Aorta (tissue), 5 donors: ENCODE results near the gene TSPAN16. TPM values are rescaled to one million over a fixed set of nuclear protein-coding genes. Genes with fewer than 3 reads are reported as not detected.

Source experiments
- ATAC-seq: fragments of 200-7000 bp; cut with Tn5 transposase; one replicate; pipeline ENCODE4 v1.9.1; 2022; ENCODE audit warnings: moderate library complexity; ENCODE audit not compliant: low FRiP score
- DNase-seq, 2 donors: peaks; one replicate each; pipeline ENCODE4 v3.0.0-alpha.2; 2020
- H3K27ac ChIP-seq, 2 donors: one replicate each; pipeline ENCODE4 v1.5.1; 2013; ENCODE audit warnings: low read length in 2 of 2, mild to moderate bottlenecking in 2 of 2, moderate library complexity in 2 of 2, control low read depth in 1 of 2, inconsistent platforms in 1 of 2, low read depth in 1 of 2
- H3K27me3 ChIP-seq, 2 donors: one replicate each; pipeline ENCODE4 v1.6.1; 2013; ENCODE audit warnings: control low read depth in 1 of 2, low read length in 1 of 2, mild to moderate bottlenecking in 1 of 2, moderate library complexity in 1 of 2; ENCODE audit not compliant: insufficient read depth in 2 of 2, control insufficient read depth in 1 of 2
- H3K36me3 ChIP-seq, 2 donors: one replicate each; pipeline ENCODE4 v1.6.1; 2013; ENCODE audit warnings: control low read depth in 1 of 2, low read length in 1 of 2, mild to moderate bottlenecking in 1 of 2; ENCODE audit not compliant: insufficient read depth in 2 of 2, control insufficient read depth in 1 of 2
- H3K4me1 ChIP-seq, 2 donors: one replicate each; pipeline ENCODE4 v1.6.1; 2013; ENCODE audit warnings: low read length in 2 of 2, control low read depth in 1 of 2, mild to moderate bottlenecking in 1 of 2, moderate library complexity in 1 of 2; ENCODE audit not compliant: insufficient read depth in 2 of 2, control insufficient read depth in 1 of 2
- H3K4me3 ChIP-seq, 2 donors: one replicate each; pipeline ENCODE4 v1.5.1; 2013; ENCODE audit warnings: low read length in 2 of 2, control low read depth in 1 of 2, mild to moderate bottlenecking in 1 of 2
- H3K9me3 ChIP-seq: one replicate; pipeline ENCODE4 v1.6.1; 2013; ENCODE audit warnings: mild to moderate bottlenecking, low read length; ENCODE audit not compliant: control insufficient read depth
- WGBS, 2 donors: extraction: QIAGEN DNeasy Blood & Tissue Kit; methylation state at CpG; one replicate each; pipeline ENCODE4 v1.1.7; 2013; 5-methylcytosine and 5-hydroxymethylcytosine counted together
- intact Hi-C, 2 donors: fragments of 100-400 bp; cut with DNase I; formaldehyde crosslinking; loops; one replicate each; pipeline versions ENCODE4 v1.14.2 to v1.15.0; 2022
- polyA plus RNA-seq, 2 donors: library from polyadenylated mRNA; stranded (reverse); fragments of 200-250 nt; gene quantifications; one replicate each; pipeline ENCODE4 v1.2.3, GENCODE V29; 2013
- total RNA-seq, 2 donors: library from RNA; stranded (reverse); fragmentation: NEBNext Ultra II Directional; extraction: Animal tissue kit (Norgen Biotek cat#: 25700); gene quantifications; one replicate each; pipeline ENCODE4 v1.2.1, GENCODE V29; 2021
- donor health status: healthy with polysubstance abuse.
- donor health status: Bipolar disorder and iron deficiency.
- donor health status: DM: no; HTN: no; CAD: no.
- donor health status: DM: no; HTN: no; CAD: no.
- donor health status: DM: yes; HTN: yes; CAD: no.

The TSPAN16 gene
- total and polyA plus RNA-seq, 4 donors, result not detected

- no peaks in the 10 kb centered on the region for H3K4me1 ChIP-seq
- H3K4me3 ChIP-seq, result no peak overlapping the region
- no peaks in the 10 kb centered on the region for H3K27me3 ChIP-seq
- no peak for DNase-seq
- H3K9me3 ChIP-seq, result no peaks in the 10 kb centered on the region
- ATAC-seq, result no peak
- no peaks in the 10 kb centered on the region for H3K36me3 ChIP-seq
- intact Hi-C loops, result no loop called here
- WGBS, 2 donors, result 94 to 96% methylated on average over 6 of the region's 6 CpGs
- H3K27ac ChIP-seq, result no peak overlapping the region
Measured at GRCh38 chr19:11265177-11265784, 30.7 kb upstream of the TSPAN16 start.

- WGBS, 2 donors, result 68 to 71% methylated on average over 11 of the region's 11 CpGs
- DNase-seq (no peak), ATAC-seq (no peak)
- Histone ChIP-seq H3K9me3 (no peaks in the 10 kb centered on the region), H3K27ac (no peak overlapping the region), H3K27me3 (no peaks in the 10 kb centered on the region), H3K36me3 (no peaks in the 10 kb centered on the region), H3K4me3 (no peak overlapping the region), H3K4me1 (no peaks in the 10 kb centered on the region)
- intact Hi-C loops, result no loop called here
Measured at GRCh38 chr19:11265785-11266236, 30.1 kb upstream of the TSPAN16 start.

- Histone ChIP-seq H3K4me1 (no peaks in the 10 kb centered on the region), H3K9me3 (no peaks in the 10 kb centered on the region), H3K4me3 (no peak overlapping the region), H3K27me3 (no peaks in the 10 kb centered on the region), H3K27ac (no peak overlapping the region), H3K36me3 (no peaks in the 10 kb centered on the region)
- DNase-seq (no peak), ATAC-seq (no peak)
- intact Hi-C loops, result no loop called here
- 90 to 94% methylated on average over 10 of the region's 10 CpGs for WGBS, 2 donors
Measured at GRCh38 chr19:11267316-11268085, 28.5 kb upstream of the TSPAN16 start.

- H3K27ac ChIP-seq, result no peak overlapping the region
- intact Hi-C loops, result no loop called here
- H3K4me1 ChIP-seq, result no peaks in the 10 kb centered on the region
- no peaks in the 10 kb centered on the region for H3K27me3 ChIP-seq
- WGBS, 2 donors, result 25 to 34% methylated on average over 10 of the region's 10 CpGs
- no peak overlapping the region for H3K4me3 ChIP-seq
- DNase-seq, result no peak
- no peaks in the 10 kb centered on the region for H3K36me3 ChIP-seq
- no peaks in the 10 kb centered on the region for H3K9me3 ChIP-seq
- peak; percentile 60 for ATAC-seq
Measured at GRCh38 chr19:11268783-11269267, 27.1 kb upstream of the TSPAN16 start.

- DNase-seq (no peak), ATAC-seq (no peak)
- H3K36me3 ChIP-seq, result no peaks in the 10 kb centered on the region
- H3K4me1 ChIP-seq, result no peaks in the 10 kb centered on the region
- no peaks in the 10 kb centered on the region for H3K27me3 ChIP-seq
- WGBS, 2 donors, result 57 to 73% methylated on average over 7 of the region's 7 CpGs
- H3K9me3 ChIP-seq, result no peaks in the 10 kb centered on the region
- no peak overlapping the region for H3K4me3 ChIP-seq
- H3K27ac ChIP-seq, result no peak overlapping the region
- intact Hi-C loops, result no loop called here
Measured at GRCh38 chr19:11269408-11269807, 26.6 kb upstream of the TSPAN16 start.

GRCh38 chr19:11273296-11273695 lies 22.7 kb upstream of the TSPAN16 start:
- DNase-seq, result no peak
- Histone ChIP-seq H3K36me3 (no peaks in the 10 kb centered on the region), H3K27me3 (no peaks in the 10 kb centered on the region), H3K4me1 (no peaks in the 10 kb centered on the region), H3K9me3 (no peaks in the 10 kb centered on the region), H3K4me3 (no peak overlapping the region), H3K27ac (no peak overlapping the region)
- WGBS, 2 donors, result 85 to 86% methylated on average over 2 of the region's 2 CpGs
- intact Hi-C loops, result no loop called here
- ATAC-seq, result no peak

- intact Hi-C loops, result no loop called here
- H3K36me3 ChIP-seq, result no peaks in the 10 kb centered on the region
- H3K9me3 ChIP-seq, result no peaks in the 10 kb centered on the region
- DNase-seq (no peak), ATAC-seq (no peak)
- H3K4me1 ChIP-seq, result no peaks in the 10 kb centered on the region
- H3K4me3 ChIP-seq, result no peak overlapping the region
- WGBS, 2 donors, result 75 to 87% methylated on average over 5 of the region's 5 CpGs
- H3K27ac ChIP-seq, result no peak overlapping the region
- H3K27me3 ChIP-seq, result no peaks in the 10 kb centered on the region
Measured at GRCh38 chr19:11273989-11274388, 22.0 kb upstream of the TSPAN16 start.

GRCh38 chr19:11274533-11275086 lies 21.4 kb upstream of the TSPAN16 start:
- intact Hi-C loops, result no loop called here
- DNase-seq, result no peak
- Histone ChIP-seq H3K27me3 (no peaks in the 10 kb centered on the region), H3K36me3 (no peaks in the 10 kb centered on the region), H3K27ac (no peak overlapping the region), H3K4me3 (no peak overlapping the region), H3K9me3 (no peaks in the 10 kb centered on the region), H3K4me1 (no peaks in the 10 kb centered on the region)
- ATAC-seq, result no peak
- 72 to 75% methylated on average over 4 of the region's 4 CpGs for WGBS, 2 donors

GRCh38 chr19:11278670-11279069 lies 17.3 kb upstream of the TSPAN16 start:
- intact Hi-C loops, result no loop called here
- Histone ChIP-seq H3K27me3 (no peaks in the 10 kb centered on the region), H3K4me3 (no peak overlapping the region), H3K4me1 (no peaks in the 10 kb centered on the region), H3K36me3 (no peaks in the 10 kb centered on the region), H3K9me3 (no peaks in the 10 kb centered on the region), H3K27ac (no peak overlapping the region)
- 27 to 31% methylated on average over 6 of the region's 6 CpGs for WGBS, 2 donors
- DNase-seq (no peak), ATAC-seq (no peak)
